PC-9 (cell line): ENCODE data around the gene HEBP1.

Experiments
- CTCF ChIP-seq: fragments of 200-600 bp; sonication (generic); conservative IDR thresholded peaks from 2 replicates; pipeline ENCODE4 v1.6.1; 2017; ENCODE audit warnings: mixed run types, antibody characterized with exemption, mild to moderate bottlenecking, moderate library complexity
- EZH2 ChIP-seq: fragments of 200-600 bp; sonication (generic); IDR thresholded peaks from 2 replicates; pipeline ENCODE4 v1.8.0; 2017; ENCODE audit warnings: antibody characterized with exemption, low read depth

- TF ChIP-seq CTCF (no peak), EZH2 (no peak)
Measured at GRCh38 chr12:13024531-13024916, 24.5 kb upstream of the HEBP1 start.
